ENCODE data around the gene RIPOR3.

DNA sequence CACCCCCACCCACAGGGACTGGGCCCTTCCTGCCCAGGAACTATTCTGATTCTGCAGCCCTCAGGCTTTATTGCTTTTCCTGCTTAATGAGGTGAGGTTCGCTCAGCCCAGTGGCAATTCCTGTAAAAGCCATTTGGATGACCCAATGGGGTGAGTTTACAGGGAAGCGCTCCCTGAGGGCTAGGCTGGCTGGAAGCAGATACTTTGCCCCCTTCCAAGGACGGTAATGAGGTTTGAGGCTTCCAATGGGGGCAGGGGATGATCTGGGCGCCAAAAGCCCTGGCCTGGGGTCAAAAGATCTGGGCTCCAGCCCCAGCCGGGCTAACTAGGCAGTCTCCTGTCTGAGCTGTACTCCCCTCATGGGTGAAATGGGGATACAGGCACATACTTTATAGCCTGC is 41.8 kb downstream of the RIPOR3 start:
- TF ChIP-seq, protein P1, sequence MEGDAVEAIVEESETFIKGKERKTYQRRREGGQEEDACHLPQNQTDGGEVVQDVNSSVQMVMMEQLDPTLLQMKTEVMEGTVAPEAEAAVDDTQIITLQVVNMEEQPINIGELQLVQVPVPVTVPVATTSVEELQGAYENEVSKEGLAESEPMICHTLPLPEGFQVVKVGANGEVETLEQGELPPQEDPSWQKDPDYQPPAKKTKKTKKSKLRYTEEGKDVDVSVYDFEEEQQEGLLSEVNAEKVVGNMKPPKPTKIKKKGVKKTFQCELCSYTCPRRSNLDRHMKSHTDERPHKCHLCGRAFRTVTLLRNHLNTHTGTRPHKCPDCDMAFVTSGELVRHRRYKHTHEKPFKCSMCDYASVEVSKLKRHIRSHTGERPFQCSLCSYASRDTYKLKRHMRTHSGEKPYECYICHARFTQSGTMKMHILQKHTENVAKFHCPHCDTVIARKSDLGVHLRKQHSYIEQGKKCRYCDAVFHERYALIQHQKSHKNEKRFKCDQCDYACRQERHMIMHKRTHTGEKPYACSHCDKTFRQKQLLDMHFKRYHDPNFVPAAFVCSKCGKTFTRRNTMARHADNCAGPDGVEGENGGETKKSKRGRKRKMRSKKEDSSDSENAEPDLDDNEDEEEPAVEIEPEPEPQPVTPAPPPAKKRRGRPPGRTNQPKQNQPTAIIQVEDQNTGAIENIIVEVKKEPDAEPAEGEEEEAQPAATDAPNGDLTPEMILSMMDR (IDR thresholded peaks at IDR 0.05; ENCODE audit: low read length) = no peak
- no peak for TF ChIP-seq EZH2 (IDR thresholded peaks at IDR 0.05; ENCODE audit: borderline replicate concordance, low read length)
